ENCODE data around the gene CRTC3. TPM values are rescaled to one million over a fixed set of nuclear protein-coding genes. Genes with fewer than 3 reads are reported as not detected.

The CRTC3 gene
- polyA plus RNA-seq, 1 donor = 28.5 TPM

DNA sequence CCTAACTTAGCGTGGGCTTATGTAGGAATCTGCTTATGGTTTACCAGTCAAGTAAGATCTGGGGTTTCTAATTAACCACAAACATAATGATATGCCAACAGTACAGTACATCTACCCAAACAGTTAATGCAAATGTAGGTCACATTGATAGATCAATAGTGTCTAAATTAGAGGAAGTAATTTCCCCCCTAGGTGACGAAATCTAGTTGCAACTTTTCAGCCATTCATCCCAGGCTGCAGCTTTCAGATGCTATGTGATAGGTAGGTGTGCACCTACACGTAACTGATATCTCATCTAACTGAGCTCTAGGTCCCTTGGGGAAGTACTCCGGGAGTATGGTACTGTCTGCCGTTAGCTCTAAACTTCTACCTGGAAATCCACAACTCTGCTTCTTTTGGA, 57.2 kb downstream of the CRTC3 start:
- Histone ChIP-seq H3K4me3 (ENCODE audit: low read length) (no peak overlapping the region), H3K27ac (ENCODE audit: low read length) (no peak overlapping the region), H3K36me3 (ENCODE audit: control insufficient read depth, insufficient read depth, low read length) (peaks cover 8% of the 10 kb centered on the region), H3K4me1 (ENCODE audit: control insufficient read depth, insufficient read depth, low read length) (no peaks in the 10 kb centered on the region), H3K27me3 (ENCODE audit: control insufficient read depth, insufficient read depth, low read length) (no peaks in the 10 kb centered on the region), H3K9me3 (ENCODE audit: control insufficient read depth, low read depth, low read length) (no peaks in the 10 kb centered on the region)
- DNase-seq = no peak
- WGBS (ENCODE audit: insufficient coverage, low lambda C conversion rate) = no CpG with 5 or more reads among the region's 5 CpGs

DNA sequence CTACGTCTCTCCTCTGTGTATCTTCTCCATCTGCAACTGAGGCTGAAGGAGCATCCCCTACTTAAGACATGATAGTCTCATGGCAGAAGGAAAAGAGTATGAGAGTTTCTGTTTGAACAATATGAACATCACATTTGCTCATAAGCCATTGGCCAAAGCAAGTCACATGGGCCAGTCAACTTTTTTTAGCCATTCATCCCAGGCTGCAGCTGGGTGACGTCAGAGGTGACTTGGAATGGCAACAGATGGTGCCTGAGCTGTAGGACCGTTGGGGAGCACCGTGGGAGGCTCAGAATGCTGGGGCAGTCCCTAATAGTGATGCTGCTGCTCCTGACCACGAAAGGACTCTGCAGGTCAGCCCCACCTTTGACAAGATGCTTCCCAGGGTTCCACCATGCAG, 58.7 kb downstream of the CRTC3 start:
- no CpG with 5 or more reads among the region's 5 CpGs for WGBS (ENCODE audit: insufficient coverage, low lambda C conversion rate)
- H3K36me3 ChIP-seq (ENCODE audit: control insufficient read depth, insufficient read depth, low read length) = peaks cover 5% of the 10 kb centered on the region
- no peaks in the 10 kb centered on the region for H3K4me1 ChIP-seq (ENCODE audit: control insufficient read depth, insufficient read depth, low read length)
- H3K27me3 ChIP-seq (ENCODE audit: control insufficient read depth, insufficient read depth, low read length) = no peaks in the 10 kb centered on the region
- no peaks in the 10 kb centered on the region for H3K9me3 ChIP-seq (ENCODE audit: control insufficient read depth, low read depth, low read length)
- no peak overlapping the region for H3K4me3 ChIP-seq (ENCODE audit: low read length)
- DNase-seq = no peak
- no peak overlapping the region for H3K27ac ChIP-seq (ENCODE audit: low read length)

DNA sequence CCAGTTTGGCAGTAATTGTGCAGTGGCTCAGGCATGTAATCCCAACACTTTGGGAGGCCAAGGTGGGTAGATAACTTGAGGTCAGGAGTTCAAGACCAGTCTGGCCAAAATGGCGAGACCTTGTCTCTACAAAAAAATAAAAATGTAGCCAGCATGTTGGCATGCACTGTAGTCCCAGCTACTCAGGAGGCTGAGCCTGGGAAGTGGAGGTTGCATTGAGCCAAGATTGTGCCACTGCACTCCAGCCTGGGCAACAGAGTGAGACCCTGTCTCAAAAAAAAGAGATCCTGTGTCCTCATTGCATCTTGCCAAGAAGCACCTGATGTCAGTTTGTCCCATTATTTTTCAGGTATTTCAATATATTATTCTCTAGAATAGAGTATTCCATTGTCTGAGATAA, 61.8 kb downstream of the CRTC3 start:
- H3K4me1 ChIP-seq (ENCODE audit: control insufficient read depth, insufficient read depth, low read length) = no peaks in the 10 kb centered on the region

DNA sequence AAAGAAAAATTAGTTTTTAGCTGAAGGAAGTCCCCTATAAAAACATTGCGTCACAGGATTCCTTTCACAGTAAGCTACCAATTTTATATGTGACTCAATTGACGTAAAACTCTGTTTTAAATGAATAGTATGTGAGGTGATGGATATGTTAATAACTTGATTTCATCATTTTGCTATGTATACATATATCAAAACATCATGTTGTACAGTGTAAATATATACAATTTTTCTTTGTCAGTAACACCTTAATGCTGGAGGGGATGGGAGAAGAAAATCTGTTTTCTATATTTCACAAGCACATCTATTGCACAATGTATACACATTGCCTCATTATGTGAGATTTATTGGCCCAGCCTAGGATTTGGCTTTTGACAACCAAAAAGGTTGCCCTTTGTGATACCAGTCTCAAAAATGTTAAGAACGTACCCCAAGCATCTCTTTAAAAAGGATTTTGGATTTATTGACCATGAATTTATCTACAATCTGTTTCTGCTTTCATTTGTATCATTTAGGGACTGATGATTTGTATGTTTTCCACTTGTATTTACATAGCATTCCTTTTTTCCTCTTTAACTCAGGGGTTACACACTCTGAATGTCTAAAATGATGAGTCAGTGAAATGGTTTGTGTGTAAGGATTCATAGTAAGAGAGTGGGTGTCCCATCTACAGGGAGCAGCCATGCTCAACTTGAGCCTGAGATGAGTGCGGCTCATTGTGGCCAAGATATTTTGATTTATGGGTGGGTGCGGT, 62.6 kb downstream of the CRTC3 start:
- Histone ChIP-seq H3K9me3 (ENCODE audit: control insufficient read depth, low read depth, low read length) (no peaks in the 10 kb centered on the region), H3K27me3 (ENCODE audit: control insufficient read depth, insufficient read depth, low read length) (no peaks in the 10 kb centered on the region), H3K27ac (ENCODE audit: low read length) (no peak overlapping the region), H3K4me1 (ENCODE audit: control insufficient read depth, insufficient read depth, low read length) (no peaks in the 10 kb centered on the region), H3K4me3 (ENCODE audit: low read length) (no peak overlapping the region), H3K36me3 (ENCODE audit: control insufficient read depth, insufficient read depth, low read length) (peaks cover 25% of the 10 kb centered on the region)
- no peak for DNase-seq
- 80% methylated on average over 1 of the region's 5 CpGs for WGBS (ENCODE audit: insufficient coverage, low lambda C conversion rate)

More for the DNA sequence above, 61.8 kb downstream of the CRTC3 start:
- no peaks in the 10 kb centered on the region for H3K27me3 ChIP-seq (ENCODE audit: control insufficient read depth, insufficient read depth, low read length)
- H3K27ac ChIP-seq (ENCODE audit: low read length) = no peak overlapping the region
- DNase-seq = no peak
- no CpG with 5 or more reads among the region's 1 CpG for WGBS (ENCODE audit: insufficient coverage, low lambda C conversion rate)
- peaks cover 25% of the 10 kb centered on the region for H3K36me3 ChIP-seq (ENCODE audit: control insufficient read depth, insufficient read depth, low read length)
- no peak overlapping the region for H3K4me3 ChIP-seq (ENCODE audit: low read length)
- no peaks in the 10 kb centered on the region for H3K9me3 ChIP-seq (ENCODE audit: control insufficient read depth, low read depth, low read length)

DNA sequence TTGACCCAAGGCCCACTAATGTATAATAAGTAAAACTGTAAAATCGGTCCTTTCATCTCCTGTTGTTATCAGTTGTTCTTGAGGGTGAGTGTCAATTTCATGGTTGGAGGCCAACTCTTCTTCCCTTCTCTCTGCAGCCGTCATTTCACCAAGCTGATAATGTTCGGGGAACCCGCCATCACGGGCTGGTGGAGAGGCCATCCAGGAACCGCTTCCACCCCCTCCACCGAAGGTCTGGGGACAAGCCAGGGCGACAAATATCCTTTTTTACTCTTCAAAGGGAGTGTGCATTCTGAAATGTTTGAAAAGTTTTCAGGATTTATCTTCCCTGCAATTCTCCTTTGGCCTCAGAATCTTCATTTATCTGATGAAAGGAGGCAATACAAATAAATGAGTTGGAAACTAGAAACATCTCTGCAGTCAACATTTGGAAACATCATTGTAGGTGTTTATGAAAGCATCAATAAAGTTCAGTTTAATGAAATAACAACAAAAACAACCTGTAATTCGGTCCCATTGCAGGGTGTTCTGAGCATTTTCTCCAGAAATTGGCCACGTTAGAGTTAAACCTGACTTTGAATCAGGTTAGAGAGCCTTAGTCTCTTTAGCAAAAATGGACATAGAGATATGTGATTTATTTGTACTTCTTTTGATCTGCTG, 63.9 kb downstream of the CRTC3 start:
- 100% methylated on average over 2 of the region's 10 CpGs for WGBS (ENCODE audit: insufficient coverage, low lambda C conversion rate)
- no peak for DNase-seq
- no peaks in the 10 kb centered on the region for H3K9me3 ChIP-seq (ENCODE audit: control insufficient read depth, low read depth, low read length)
- peaks cover 5% of the 10 kb centered on the region for H3K4me1 ChIP-seq (ENCODE audit: control insufficient read depth, insufficient read depth, low read length)
- no peaks in the 10 kb centered on the region for H3K27me3 ChIP-seq (ENCODE audit: control insufficient read depth, insufficient read depth, low read length)
- peaks cover 29% of the 10 kb centered on the region for H3K36me3 ChIP-seq (ENCODE audit: control insufficient read depth, insufficient read depth, low read length)
- no peak overlapping the region for H3K27ac ChIP-seq (ENCODE audit: low read length)
- H3K4me3 ChIP-seq (ENCODE audit: low read length) = no peak overlapping the region

DNA sequence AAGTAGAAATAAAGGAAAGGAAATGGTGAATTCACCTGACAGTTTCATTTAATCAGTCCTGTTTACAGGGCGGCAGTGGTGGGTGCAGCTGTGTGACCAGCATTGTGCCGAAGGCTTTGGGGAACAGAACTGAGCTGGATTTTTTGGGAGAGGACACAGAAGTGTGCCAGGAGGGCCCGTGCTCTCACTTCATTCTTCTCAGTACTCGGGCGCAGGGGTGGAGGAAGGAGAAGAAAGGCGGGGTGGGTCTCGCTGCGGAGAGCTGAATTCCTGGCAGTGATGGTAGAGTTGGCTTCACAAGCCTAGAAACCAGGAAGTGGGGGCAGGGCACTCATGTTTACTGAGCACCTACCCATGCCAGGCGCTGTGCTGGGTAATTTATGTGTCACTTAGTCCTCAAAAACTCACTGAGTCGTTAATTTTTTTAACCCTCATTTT, 64.6 kb downstream of the CRTC3 start:
- Histone ChIP-seq H3K4me3 (ENCODE audit: low read length) (no peak overlapping the region), H3K27me3 (ENCODE audit: control insufficient read depth, insufficient read depth, low read length) (no peaks in the 10 kb centered on the region), H3K27ac (ENCODE audit: low read length) (no peak overlapping the region), H3K36me3 (ENCODE audit: control insufficient read depth, insufficient read depth, low read length) (peaks cover 31% of the 10 kb centered on the region), H3K9me3 (ENCODE audit: control insufficient read depth, low read depth, low read length) (no peaks in the 10 kb centered on the region), H3K4me1 (ENCODE audit: control insufficient read depth, insufficient read depth, low read length) (peaks cover 5% of the 10 kb centered on the region)
- WGBS (ENCODE audit: insufficient coverage, low lambda C conversion rate) = no CpG with 5 or more reads among the region's 10 CpGs
- DNase-seq = no peak

DNA sequence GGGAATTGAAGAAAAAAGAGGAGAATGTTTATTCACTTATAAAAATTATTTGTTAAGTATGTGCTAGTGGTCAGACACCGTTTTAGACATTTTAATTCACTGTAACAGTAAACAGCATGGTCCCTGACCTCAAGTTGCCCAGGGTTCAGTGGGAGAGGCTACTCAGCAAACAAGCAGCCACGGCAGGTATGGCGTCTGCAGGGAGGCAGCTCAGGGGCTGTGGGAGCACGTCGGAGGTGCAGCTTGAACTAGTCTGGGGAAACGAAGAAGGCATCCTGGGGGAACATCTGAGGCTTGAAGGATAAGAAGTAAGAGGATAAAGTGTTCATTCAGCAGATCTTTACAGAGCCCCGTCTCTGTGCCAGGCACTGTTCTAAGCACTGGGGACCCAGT, 66.0 kb downstream of the CRTC3 start:
- no peak for DNase-seq
- Histone ChIP-seq H3K4me3 (ENCODE audit: low read length) (no peak overlapping the region), H3K27me3 (ENCODE audit: control insufficient read depth, insufficient read depth, low read length) (no peaks in the 10 kb centered on the region), H3K9me3 (ENCODE audit: control insufficient read depth, low read depth, low read length) (no peaks in the 10 kb centered on the region), H3K4me1 (ENCODE audit: control insufficient read depth, insufficient read depth, low read length) (peaks cover 5% of the 10 kb centered on the region), H3K36me3 (ENCODE audit: control insufficient read depth, insufficient read depth, low read length) (peaks cover 39% of the 10 kb centered on the region), H3K27ac (ENCODE audit: low read length) (no peak overlapping the region)
- no CpG with 5 or more reads among the region's 7 CpGs for WGBS (ENCODE audit: insufficient coverage, low lambda C conversion rate)

DNA sequence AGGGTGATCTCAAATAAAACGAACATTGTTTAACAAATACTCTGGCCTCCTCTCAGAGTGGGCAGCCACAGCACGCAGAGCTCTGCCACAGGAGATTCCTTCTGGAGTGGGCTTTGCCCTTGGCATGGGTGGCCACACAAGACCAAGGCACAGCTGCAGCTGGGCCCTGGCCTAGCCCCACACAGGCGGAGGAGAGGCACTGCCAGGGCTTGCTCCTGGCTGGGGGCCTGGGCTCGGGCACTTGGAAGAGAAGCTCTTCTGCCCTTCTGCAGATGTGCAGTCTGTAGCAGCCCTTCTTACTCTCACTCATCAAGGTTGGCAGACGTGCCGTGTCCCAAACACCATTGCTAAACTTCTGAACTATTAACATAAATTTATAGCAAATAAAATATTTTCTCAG, 67.2 kb downstream of the CRTC3 start:
- Histone ChIP-seq H3K9me3 (ENCODE audit: control insufficient read depth, low read depth, low read length) (no peaks in the 10 kb centered on the region), H3K36me3 (ENCODE audit: control insufficient read depth, insufficient read depth, low read length) (peaks cover 44% of the 10 kb centered on the region), H3K27ac (ENCODE audit: low read length) (no peak overlapping the region), H3K27me3 (ENCODE audit: control insufficient read depth, insufficient read depth, low read length) (no peaks in the 10 kb centered on the region), H3K4me1 (ENCODE audit: control insufficient read depth, insufficient read depth, low read length) (peaks cover 5% of the 10 kb centered on the region), H3K4me3 (ENCODE audit: low read length) (no peak overlapping the region)
- no CpG with 5 or more reads among the region's 6 CpGs for WGBS (ENCODE audit: insufficient coverage, low lambda C conversion rate)
- no peak for DNase-seq

DNA sequence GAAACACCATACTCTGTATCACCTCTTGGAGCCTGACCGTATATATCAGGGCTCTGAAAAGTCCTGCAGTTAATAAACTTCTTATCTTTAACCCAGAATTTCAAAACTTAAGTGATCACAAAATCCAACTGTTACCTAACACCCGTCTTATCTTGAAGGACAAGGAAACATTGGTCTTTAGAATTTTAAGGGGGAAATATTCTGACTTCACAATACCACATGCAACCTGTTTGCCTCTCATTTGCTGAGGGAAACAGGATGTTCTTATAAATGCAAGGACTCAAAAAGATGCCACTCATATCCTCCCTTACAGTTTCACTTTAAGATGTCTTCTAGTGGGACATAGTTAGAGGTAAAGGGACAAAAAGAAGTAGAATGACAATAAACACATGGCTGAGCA, 67.9 kb downstream of the CRTC3 start:
- H3K27me3 ChIP-seq (ENCODE audit: control insufficient read depth, insufficient read depth, low read length) = no peaks in the 10 kb centered on the region
- peaks cover 44% of the 10 kb centered on the region for H3K36me3 ChIP-seq (ENCODE audit: control insufficient read depth, insufficient read depth, low read length)
- H3K27ac ChIP-seq (ENCODE audit: low read length) = no peak overlapping the region
- H3K4me3 ChIP-seq (ENCODE audit: low read length) = no peak overlapping the region
- no peak for DNase-seq
- 73% methylated on average over 1 of the region's 2 CpGs for WGBS (ENCODE audit: insufficient coverage, low lambda C conversion rate)
- no peaks in the 10 kb centered on the region for H3K9me3 ChIP-seq (ENCODE audit: control insufficient read depth, low read depth, low read length)
- peaks cover 5% of the 10 kb centered on the region for H3K4me1 ChIP-seq (ENCODE audit: control insufficient read depth, insufficient read depth, low read length)

DNA sequence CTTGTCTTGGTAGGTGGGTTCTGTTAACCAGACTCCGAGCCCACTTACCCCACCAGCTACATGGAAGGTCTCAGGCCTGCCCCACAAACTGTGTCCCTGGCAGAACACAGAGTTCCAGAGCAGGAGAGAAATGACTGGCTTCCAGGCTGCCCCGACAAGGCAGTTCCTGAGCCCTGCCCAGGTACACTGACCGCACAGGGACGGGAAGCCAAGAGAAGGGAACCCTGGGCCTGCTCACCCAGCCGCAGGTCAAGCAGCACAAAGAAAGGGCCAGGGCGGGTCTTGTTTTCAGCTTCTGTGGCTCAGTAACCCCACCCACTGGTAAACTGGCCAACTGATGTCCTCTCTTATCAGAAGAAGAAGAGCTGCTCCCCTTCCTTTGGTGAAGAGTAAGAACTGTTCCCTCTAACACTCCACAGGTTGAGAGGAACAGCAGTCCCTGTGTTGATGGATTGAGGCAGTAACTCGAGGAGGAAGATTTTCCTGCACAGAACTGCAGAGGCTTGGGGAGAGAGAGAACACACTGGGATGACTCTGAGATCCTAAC, 68.4 kb downstream of the CRTC3 start:
- Histone ChIP-seq H3K4me3 (ENCODE audit: low read length) (no peak overlapping the region), H3K27me3 (ENCODE audit: control insufficient read depth, insufficient read depth, low read length) (no peaks in the 10 kb centered on the region), H3K4me1 (ENCODE audit: control insufficient read depth, insufficient read depth, low read length) (peaks cover 5% of the 10 kb centered on the region), H3K9me3 (ENCODE audit: control insufficient read depth, low read depth, low read length) (no peaks in the 10 kb centered on the region), H3K36me3 (ENCODE audit: control insufficient read depth, insufficient read depth, low read length) (peaks cover 44% of the 10 kb centered on the region), H3K27ac (ENCODE audit: low read length) (no peak overlapping the region)
- WGBS (ENCODE audit: insufficient coverage, low lambda C conversion rate) = no CpG with 5 or more reads among the region's 7 CpGs
- no peak for DNase-seq

Data from large intestine (tissue), 3 donors.